Measurements from ENCODE around the gene CSNK1D. TPM values are rescaled to one million over a fixed set of nuclear protein-coding genes. Genes with fewer than 3 reads are reported as not detected.
A peak's percentile ranks its signal among the peaks of the same experiment; 100 is the strongest.
"Not testable (repeated sequence)": the region's sequence is repeated elsewhere in the genome, so short reads cannot be mapped to it uniquely, and the experiment has no call there.

Gene CSNK1D
- total and polyA plus RNA-seq, 7 experiments from 2014 or later: 46.1 to 249 (median 170) TPM

DNA sequence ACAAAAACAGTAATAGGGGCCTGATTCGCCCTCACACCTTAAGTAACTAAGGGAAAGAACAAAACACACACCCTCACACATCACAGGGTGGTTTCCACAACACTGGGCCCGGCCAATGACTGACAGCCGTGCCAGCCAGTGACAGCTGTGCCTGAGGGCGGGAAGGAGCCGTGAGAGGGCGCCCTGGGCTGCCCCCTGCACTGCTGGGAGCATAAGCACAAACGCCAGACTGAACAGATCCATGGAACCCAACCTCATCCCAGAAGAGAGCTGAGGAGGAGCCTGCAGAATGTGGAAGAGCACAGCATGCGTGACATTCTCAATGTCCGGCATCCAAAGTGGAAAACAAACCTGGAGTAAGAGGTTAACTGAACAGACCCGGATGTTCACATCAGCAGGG lies 16.0 kb downstream of the CSNK1D start:
- Mint-ChIP-seq H3K36me3 (peaks cover 7 to 64% (median 40%) of the 10 kb centered on the region in 5 donors), H3K9me3 (peaks cover 0 to 4% (median 0%) of the 10 kb centered on the region in 11 donors), H3K4me3 (peak overlapping the region in 3 of 10 donors; percentile 11 to 49 (median 36)), H3K4me1 (peaks cover 14 to 51% (median 33%) of the 10 kb centered on the region in 7 donors), H3K27me3 (no peaks in the 10 kb centered on the region), H3K27ac (peak overlapping the region; percentile 44 to 90 (median 79))
- Histone ChIP-seq H3K9me3 (ENCODE audit: control insufficient read depth in 2 of 3, low read length in 3 of 3) (no peaks in the 10 kb centered on the region), H3K4me3 (ENCODE audit: low read length) (no peak overlapping the region), H3K4me1 (ENCODE audit: control insufficient read depth in 2 of 2, insufficient read depth in 2 of 2, low read length in 2 of 2) (no peaks in the 10 kb centered on the region), H3K36me3 (ENCODE audit: control insufficient read depth in 2 of 3, insufficient read depth in 3 of 3, low read length in 3 of 3) (peaks cover 27 to 81% (median 36%) of the 10 kb centered on the region in 3 experiments), H3K27me3 (ENCODE audit: control insufficient read depth in 2 of 2, insufficient read depth in 2 of 2, low read length in 2 of 2) (no peaks in the 10 kb centered on the region), H3K27ac (ENCODE audit: low read depth, low read length) (peak overlapping the region; percentile 34)
- CTCF ChIA-PET: no interaction called here
- DNase-seq (peak in 3 of 9 donors; percentile 40 to 56 (median 45)), ATAC-seq (peak; percentile 91)
- intact Hi-C loops (cut with micrococcal nuclease): no loop called here
- POLR2A ChIA-PET: no interaction called here

DNA sequence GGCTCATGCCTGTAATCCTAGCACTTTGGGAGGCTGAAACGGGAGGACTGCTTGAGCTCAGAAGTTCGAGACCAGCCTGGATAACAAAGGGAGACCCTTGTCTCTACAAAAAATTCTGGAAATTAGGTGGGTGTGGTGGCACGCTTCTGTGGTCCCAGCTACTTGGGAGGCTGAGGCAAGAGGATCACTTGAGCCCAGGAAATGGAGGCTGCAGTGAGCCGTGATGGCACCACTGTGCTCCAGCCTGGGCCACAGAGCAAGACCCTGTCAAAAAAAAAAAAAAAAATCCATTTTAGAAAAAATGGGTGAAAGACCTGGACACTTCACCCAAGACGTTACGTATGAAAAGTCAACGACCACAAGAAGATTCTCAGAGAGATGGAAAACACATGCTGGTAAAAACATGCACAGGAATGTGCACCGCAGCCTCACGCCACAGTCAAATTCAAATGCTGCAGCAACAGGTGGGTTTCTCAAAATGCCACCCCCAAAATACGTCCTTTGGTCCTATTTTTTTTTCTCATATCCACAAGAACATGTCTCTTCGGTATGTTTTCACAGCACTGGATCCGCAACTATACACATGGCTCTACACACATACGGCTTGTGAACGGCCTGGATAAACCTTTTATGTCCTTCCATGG lies 17.1 kb downstream of the CSNK1D start:
- H3K9me3 ChIP-seq (ENCODE audit: control insufficient read depth in 2 of 3, low read length in 3 of 3): no peaks in the 10 kb centered on the region
- Mint-ChIP-seq H3K4me1 (peaks cover 12 to 45% (median 29%) of the 10 kb centered on the region in 7 donors), H3K27me3 (no peaks in the 10 kb centered on the region), H3K27ac (peak overlapping the region in 7 of 9 donors; percentile 22 to 90 (median 55)), H3K9me3 (peaks cover 0 to 4% (median 0%) of the 10 kb centered on the region in 11 donors), H3K36me3 (peaks cover 7 to 58% (median 45%) of the 10 kb centered on the region in 5 donors), H3K4me3 (no peak overlapping the region)
- POLR2A ChIA-PET: interaction anchor here (0.7 to 2.1 kb wide), 2 partner anchors 13 to 64 kb away, joined by 3 to 5 read pairs; no protein-coding TSS in a partner anchor
- no peaks in the 10 kb centered on the region for H3K4me1 ChIP-seq (ENCODE audit: control insufficient read depth in 2 of 2, insufficient read depth in 2 of 2, low read length in 2 of 2)
- peaks cover 38 to 81% (median 46%) of the 10 kb centered on the region in 3 experiments for H3K36me3 ChIP-seq (ENCODE audit: control insufficient read depth in 2 of 3, insufficient read depth in 3 of 3, low read length in 3 of 3)
- intact Hi-C loops (cut with micrococcal nuclease): no loop called here
- peak overlapping the region; percentile 34 for H3K27ac ChIP-seq (ENCODE audit: low read depth, low read length)
- H3K27me3 ChIP-seq (ENCODE audit: control insufficient read depth in 2 of 2, insufficient read depth in 2 of 2, low read length in 2 of 2): no peaks in the 10 kb centered on the region
- no peak for DNase-seq
- CTCF ChIA-PET: no interaction called here
- ATAC-seq: no peak
- no peak overlapping the region for H3K4me3 ChIP-seq (ENCODE audit: low read length)

DNA sequence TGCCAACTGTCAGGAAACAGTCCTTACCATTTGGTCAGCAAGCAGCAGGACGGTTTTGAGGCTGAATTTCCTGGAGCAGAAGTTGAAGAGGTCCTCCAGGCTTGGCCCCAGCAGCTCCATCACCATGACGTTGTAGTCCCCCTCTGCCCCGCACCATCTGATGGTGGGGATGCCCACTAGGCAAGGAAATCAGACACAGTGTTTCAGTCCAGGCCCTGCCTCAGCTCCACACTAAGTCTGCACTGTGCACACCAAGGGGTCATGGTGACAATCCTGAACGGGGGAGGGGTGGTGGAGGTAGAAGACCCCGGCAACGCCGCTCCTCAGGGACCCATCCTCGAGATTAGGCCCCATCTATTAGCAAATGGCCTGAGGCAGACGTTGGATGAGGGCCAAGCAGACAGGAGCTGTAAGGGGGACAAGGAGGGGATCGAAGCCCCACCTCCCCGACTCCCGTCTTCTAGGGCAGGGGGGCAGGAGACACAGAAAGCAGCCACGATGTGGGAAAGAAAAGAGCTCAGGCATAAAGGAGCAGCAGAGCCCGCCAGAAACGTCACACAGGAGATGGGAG lies 18.0 kb downstream of the CSNK1D start:
- Histone ChIP-seq H3K4me1 (ENCODE audit: control insufficient read depth in 2 of 2, insufficient read depth in 2 of 2, low read length in 2 of 2) (no peaks in the 10 kb centered on the region), H3K9me3 (ENCODE audit: control insufficient read depth in 2 of 3, low read length in 3 of 3) (no peaks in the 10 kb centered on the region), H3K4me3 (ENCODE audit: low read length) (no peak overlapping the region), H3K36me3 (ENCODE audit: control insufficient read depth in 2 of 3, insufficient read depth in 3 of 3, low read length in 3 of 3) (peaks cover 37 to 81% (median 51%) of the 10 kb centered on the region in 3 experiments), H3K27ac (ENCODE audit: low read depth, low read length) (no peak overlapping the region), H3K27me3 (ENCODE audit: control insufficient read depth in 2 of 2, insufficient read depth in 2 of 2, low read length in 2 of 2) (no peaks in the 10 kb centered on the region)
- H3K9me3 Mint-ChIP-seq: peaks cover 0 to 2% (median 0%) of the 10 kb centered on the region in 11 donors
- H3K4me3 Mint-ChIP-seq: peak overlapping the region in 1 of 10 donors; percentile 37
- ChIA-PET POLR2A (interaction anchor here (0.6 to 2.1 kb wide), 2 partner anchors 12 to 265 kb away, joined by 4 to 5 read pairs; no protein-coding TSS in a partner anchor), CTCF (interaction anchor here (0.7 kb wide), 1 partner anchor 290 kb away, joined by 5 read pairs; no protein-coding TSS in a partner anchor)
- H3K36me3 Mint-ChIP-seq: peaks cover 4 to 58% (median 42%) of the 10 kb centered on the region in 5 donors
- intact Hi-C loops (cut with micrococcal nuclease): no loop called here
- no peaks in the 10 kb centered on the region for H3K27me3 Mint-ChIP-seq
- DNase-seq (no peak), ATAC-seq (no peak)
- H3K4me1 Mint-ChIP-seq: peaks cover 12 to 37% (median 25%) of the 10 kb centered on the region in 7 donors
- H3K27ac Mint-ChIP-seq: peak overlapping the region in 5 of 9 donors; percentile 32 to 87 (median 47)

DNA sequence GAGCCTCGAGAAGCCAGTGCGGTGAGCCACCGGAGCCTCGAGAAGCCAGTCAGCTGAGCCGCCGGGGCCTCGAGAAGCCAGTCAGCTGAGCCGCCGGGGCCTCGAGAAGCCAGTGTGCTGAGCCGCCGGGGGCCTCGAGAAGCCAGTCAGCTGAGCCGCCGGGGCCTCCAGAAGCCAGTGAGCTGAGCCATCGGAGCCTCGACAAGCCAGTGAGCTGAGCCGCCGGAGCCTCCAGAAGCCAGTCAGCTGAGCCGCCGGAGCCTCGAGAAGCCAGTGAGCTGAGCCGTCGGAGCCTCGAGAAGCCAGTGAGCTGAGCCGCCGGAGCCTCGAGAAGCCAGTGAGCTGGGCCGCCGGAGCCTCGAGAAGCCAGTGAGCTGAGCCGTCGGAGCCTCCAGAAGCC lies 18.8 kb downstream of the CSNK1D start:
- POLR2A ChIA-PET: interaction anchor here (0.6 to 2.1 kb wide), 2 partner anchors 11 to 265 kb away, joined by 4 to 5 read pairs; no protein-coding TSS in a partner anchor
- H3K27ac ChIP-seq (ENCODE audit: low read depth, low read length); H3K4me1 ChIP-seq (ENCODE audit: control insufficient read depth in 2 of 2, insufficient read depth in 2 of 2, low read length in 2 of 2); intact Hi-C loops (cut with micrococcal nuclease); H3K9me3 Mint-ChIP-seq; DNase-seq; H3K4me3 Mint-ChIP-seq; H3K9me3 ChIP-seq (ENCODE audit: control insufficient read depth in 2 of 3, low read length in 3 of 3); H3K4me3 ChIP-seq (ENCODE audit: low read length); ATAC-seq; H3K27me3 Mint-ChIP-seq; H3K27me3 ChIP-seq (ENCODE audit: control insufficient read depth in 2 of 2, insufficient read depth in 2 of 2, low read length in 2 of 2); H3K27ac Mint-ChIP-seq: not testable (repeated sequence)
- peaks cover 44 to 81% (median 47%) of the 10 kb centered on the region in 3 experiments for H3K36me3 ChIP-seq (ENCODE audit: control insufficient read depth in 2 of 3, insufficient read depth in 3 of 3, low read length in 3 of 3)
- peaks cover 12 to 32% (median 22%) of the 10 kb centered on the region in 7 donors for H3K4me1 Mint-ChIP-seq
- peaks cover 4 to 51% (median 42%) of the 10 kb centered on the region in 5 donors for H3K36me3 Mint-ChIP-seq
- CTCF ChIA-PET: interaction anchor here (0.7 kb wide), 1 partner anchor 291 kb away, joined by 5 read pairs; no protein-coding TSS in a partner anchor

DNA sequence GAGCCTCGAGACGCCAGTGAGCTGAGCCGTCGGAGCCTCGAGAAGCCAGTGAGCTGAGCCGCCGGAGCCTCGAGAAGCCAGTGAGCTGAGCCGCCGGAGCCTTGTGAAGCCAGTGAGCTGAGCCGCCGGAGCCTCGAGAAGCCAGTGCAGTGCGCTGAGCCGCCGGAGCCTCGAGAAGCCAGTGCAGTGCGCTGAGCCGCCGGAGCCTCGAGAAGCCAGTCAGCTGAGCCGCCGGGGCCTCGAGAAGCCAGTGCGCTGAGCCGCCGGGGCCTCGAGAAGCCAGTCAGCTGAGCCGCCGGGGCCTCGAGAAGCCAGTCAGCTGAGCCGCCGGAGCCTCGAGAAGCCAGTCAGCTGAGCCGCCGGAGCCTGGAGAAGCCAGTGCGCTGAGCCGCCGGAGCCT lies 19.4 kb downstream of the CSNK1D start:
- H3K27me3 Mint-ChIP-seq; H3K9me3 ChIP-seq (ENCODE audit: control insufficient read depth in 2 of 3, low read length in 3 of 3); ATAC-seq; H3K27ac ChIP-seq (ENCODE audit: low read depth, low read length); H3K4me1 ChIP-seq (ENCODE audit: control insufficient read depth in 2 of 2, insufficient read depth in 2 of 2, low read length in 2 of 2); DNase-seq; H3K9me3 Mint-ChIP-seq; intact Hi-C loops (cut with micrococcal nuclease); H3K27ac Mint-ChIP-seq; H3K4me3 ChIP-seq (ENCODE audit: low read length); CTCF ChIA-PET; H3K27me3 ChIP-seq (ENCODE audit: control insufficient read depth in 2 of 2, insufficient read depth in 2 of 2, low read length in 2 of 2); H3K4me3 Mint-ChIP-seq: not testable (repeated sequence)
- peaks cover 40 to 82% (median 42%) of the 10 kb centered on the region in 3 experiments for H3K36me3 ChIP-seq (ENCODE audit: control insufficient read depth in 2 of 3, insufficient read depth in 3 of 3, low read length in 3 of 3)
- POLR2A ChIA-PET: interaction anchor here (0.6 to 0.7 kb wide), 2 partner anchors 11 to 187 kb away, joined by 3 read pairs; no protein-coding TSS in a partner anchor
- Mint-ChIP-seq H3K4me1 (peaks cover 12 to 31% (median 19%) of the 10 kb centered on the region in 7 donors), H3K36me3 (peaks cover 4 to 47% (median 42%) of the 10 kb centered on the region in 5 donors)

DNA sequence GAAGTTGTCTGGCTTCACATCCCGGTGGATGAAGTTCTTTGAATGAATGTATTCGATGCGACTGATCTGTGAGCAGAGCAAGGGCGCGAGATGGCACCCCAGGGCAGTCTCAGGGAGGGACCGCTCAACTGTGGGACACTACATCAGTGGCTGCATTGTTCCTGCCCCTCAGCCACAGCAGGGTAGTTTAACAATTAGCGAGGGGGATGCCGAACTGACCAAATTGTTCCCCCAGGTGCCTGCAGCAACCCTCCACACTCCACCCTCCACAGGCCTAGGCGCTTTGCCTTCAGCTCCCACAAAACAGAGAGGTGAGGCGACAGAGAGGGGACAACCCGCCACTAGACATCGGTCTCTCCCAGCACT lies 20.3 kb downstream of the CSNK1D start:
- no peak overlapping the region for H3K4me3 Mint-ChIP-seq
- peaks cover 44 to 83% (median 45%) of the 10 kb centered on the region in 3 experiments for H3K36me3 ChIP-seq (ENCODE audit: control insufficient read depth in 2 of 3, insufficient read depth in 3 of 3, low read length in 3 of 3)
- H3K36me3 Mint-ChIP-seq: peaks cover 7 to 46% (median 35%) of the 10 kb centered on the region in 5 donors
- H3K27me3 Mint-ChIP-seq: no peaks in the 10 kb centered on the region
- H3K9me3 ChIP-seq (ENCODE audit: control insufficient read depth in 2 of 3, low read length in 3 of 3): no peaks in the 10 kb centered on the region
- peak overlapping the region in 3 of 9 donors; percentile 10 to 62 (median 51) for H3K27ac Mint-ChIP-seq
- H3K9me3 Mint-ChIP-seq: peaks cover 0 to 3% (median 0%) of the 10 kb centered on the region in 11 donors
- CTCF ChIA-PET: interaction anchor here (0.6 kb wide), 1 partner anchor 963 kb away, joined by 3 read pairs; no protein-coding TSS in a partner anchor
- H3K27ac ChIP-seq (ENCODE audit: low read depth, low read length): no peak overlapping the region
- POLR2A ChIA-PET: no interaction called here
- no peak for DNase-seq
- ATAC-seq: no peak
- H3K4me3 ChIP-seq (ENCODE audit: low read length): no peak overlapping the region
- H3K4me1 ChIP-seq (ENCODE audit: control insufficient read depth in 2 of 2, insufficient read depth in 2 of 2, low read length in 2 of 2): no peaks in the 10 kb centered on the region
- intact Hi-C loops (cut with micrococcal nuclease): no loop called here
- H3K4me1 Mint-ChIP-seq: peaks cover 10 to 23% (median 16%) of the 10 kb centered on the region in 7 donors
- H3K27me3 ChIP-seq (ENCODE audit: control insufficient read depth in 2 of 2, insufficient read depth in 2 of 2, low read length in 2 of 2): no peaks in the 10 kb centered on the region
